HG02588 (cell line): ENCODE measurements around the gene RYR1.
"Not testable (repeated sequence)": the region's sequence is repeated elsewhere in the genome, so short reads cannot be mapped to it uniquely, and the experiment has no call there.

Experiments
- ATAC-seq: cut with Tn5 transposase; IDR thresholded peaks from one replicate; pipeline ENCODE4 v1.9.1; 2021; ENCODE audit warnings: mild to moderate bottlenecking, moderate library complexity; ENCODE audit not compliant: unreplicated experiment

The RYR1 gene

DNA sequence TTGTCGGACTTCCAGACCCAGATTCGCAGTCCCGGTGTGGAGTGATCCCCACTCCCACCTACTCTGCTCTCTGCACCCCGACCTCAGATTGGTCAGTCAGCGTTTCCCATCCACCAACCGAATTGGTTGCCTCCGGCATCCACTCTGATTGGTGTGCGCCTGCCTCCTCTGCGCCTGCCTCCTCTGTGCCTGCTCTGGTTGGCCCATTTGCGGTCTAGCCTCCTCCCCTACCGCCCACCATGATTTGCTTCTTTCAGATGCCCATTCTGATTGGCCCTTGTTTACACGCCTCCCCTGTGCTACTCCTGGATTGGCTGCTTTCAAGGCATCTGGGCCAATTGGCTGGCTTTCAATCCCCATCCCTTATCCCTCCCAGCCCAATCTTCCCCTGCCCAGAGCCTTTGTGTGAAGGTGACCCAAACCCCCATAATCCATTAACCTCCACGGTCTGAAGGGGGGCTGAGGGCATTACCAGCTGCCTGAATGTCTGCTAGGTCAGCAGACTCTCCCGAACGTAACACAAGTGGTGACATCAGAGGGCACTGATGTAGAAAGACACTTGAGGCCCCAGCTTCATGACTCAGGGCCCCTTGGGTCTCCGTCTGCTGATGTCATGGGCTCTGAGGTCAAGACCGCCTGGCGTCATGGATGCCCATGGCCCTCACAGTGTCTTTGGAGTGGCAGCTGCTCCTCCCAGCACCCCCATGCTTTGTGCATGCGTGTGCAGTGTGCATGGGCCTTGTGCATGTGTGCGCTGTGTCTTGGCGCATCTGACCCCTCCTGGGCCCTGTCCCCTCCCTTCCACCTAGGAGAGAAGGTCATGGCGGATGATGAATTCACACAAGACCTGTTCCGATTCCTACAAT is 103.8 kb downstream of the RYR1 start:
- ATAC-seq: no peak

DNA sequence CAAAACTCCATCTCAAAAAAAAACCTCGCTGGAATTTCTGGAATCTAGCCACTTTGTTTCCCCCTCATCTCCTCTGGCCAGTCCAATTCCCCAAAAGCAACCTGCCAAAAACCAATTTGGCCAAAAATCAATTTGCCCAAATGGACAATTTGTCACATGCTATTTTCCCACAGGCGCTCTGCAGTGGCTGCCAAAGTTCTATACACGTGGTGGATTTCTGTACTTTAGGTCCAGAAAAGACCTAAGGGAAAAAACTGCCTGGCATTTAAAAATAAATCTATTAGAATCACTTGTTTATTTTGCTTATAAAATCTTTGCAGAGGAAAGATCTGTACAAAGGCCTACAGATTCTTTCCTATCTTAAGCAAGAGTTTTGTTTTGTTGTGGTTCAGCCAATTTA is 104.9 kb downstream of the RYR1 start:
- ATAC-seq: no peak

DNA sequence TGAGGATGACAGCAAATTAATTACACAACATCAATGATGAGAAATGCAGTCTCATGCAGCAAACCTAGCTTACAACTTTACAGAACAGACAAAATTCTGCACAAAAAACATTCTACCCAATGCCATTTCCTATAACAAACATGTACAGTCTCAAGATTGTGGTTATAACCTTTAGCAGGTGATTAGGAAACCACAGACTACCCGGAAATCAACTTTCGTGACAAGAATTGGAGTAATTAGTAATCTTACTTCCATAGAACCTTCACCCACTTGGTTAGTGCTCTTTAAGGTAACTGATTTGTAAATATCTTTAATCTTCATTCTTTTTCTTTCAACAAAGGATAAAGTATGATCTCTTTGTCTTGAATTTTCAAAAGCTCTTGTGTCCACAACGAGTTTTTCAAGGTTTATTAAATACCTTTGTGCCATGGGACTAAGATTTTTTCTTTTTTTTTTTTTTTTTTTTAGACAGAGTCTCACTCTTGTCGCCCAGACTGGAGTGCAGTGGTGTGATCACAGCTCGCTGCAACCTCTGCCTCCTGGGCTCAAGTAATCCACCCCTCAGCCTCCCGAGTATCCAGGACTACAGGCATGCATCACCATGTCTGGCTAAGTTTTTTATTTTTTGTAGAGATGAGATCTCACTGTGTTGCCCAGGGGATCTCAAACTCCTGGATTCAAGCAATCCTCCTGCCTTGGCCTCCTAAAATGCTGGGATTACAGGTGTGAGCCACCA is 105.5 kb downstream of the RYR1 start:
- ATAC-seq: no peak

DNA sequence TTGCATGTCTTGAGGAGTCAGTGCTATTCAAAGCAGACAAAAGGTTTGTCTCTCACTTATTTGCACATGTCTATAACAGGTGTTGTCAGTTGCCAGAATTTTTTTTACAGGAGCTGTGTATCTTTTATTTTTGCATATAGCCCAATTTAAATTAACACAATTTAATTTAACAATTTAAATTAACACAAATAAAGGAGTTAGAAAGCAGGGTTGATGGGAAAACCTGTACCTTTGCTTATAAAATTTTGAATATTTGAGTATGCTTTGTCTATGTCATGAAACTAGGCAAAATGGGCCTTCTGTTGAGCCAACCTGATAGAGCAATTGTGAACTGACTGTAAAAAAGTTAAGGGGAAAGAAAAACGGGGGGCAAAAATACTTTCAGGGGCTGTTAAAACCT is 106.3 kb downstream of the RYR1 start:
- ATAC-seq: no peak

DNA sequence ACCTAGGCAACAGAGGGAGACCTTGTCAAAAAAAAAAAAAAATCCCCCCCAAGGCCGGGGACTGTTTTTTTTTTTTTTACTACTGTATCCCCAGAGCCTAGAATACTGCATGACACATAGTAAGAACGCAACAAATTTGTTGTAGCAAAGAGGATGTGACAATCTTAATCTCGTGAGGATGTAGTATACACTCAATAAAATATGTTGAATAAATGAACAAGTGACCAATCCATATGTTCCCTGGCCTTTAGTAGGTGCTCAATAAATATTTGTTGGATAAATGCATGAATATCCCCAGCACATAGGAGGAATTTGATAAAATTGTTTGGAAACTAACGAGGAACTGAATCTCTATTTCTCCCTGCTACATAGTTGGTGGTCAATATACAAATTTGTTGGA is 108.5 kb downstream of the RYR1 start:
- ATAC-seq: no peak

DNA sequence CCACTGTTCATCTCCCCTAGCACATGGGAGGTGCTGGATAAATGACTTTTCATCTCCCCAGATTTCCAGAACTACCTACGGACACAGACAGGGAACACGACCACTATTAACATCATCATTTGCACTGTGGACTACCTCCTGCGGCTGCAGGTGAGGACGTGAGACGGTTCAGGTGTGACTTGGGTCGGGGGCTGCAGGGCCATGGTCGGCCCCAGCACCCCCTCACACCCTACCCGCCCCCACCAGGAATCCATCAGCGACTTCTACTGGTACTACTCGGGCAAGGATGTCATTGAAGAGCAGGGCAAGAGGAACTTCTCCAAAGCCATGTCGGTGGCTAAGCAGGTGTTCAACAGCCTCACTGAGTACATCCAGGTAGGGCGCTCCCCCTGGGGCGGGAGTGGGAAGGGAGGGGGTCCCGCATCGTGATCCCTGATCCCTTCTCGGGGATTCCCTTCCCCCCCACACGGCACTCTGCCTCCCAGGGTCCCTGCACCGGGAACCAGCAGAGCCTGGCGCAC is 109.9 kb downstream of the RYR1 start:
- ATAC-seq: no peak

DNA sequence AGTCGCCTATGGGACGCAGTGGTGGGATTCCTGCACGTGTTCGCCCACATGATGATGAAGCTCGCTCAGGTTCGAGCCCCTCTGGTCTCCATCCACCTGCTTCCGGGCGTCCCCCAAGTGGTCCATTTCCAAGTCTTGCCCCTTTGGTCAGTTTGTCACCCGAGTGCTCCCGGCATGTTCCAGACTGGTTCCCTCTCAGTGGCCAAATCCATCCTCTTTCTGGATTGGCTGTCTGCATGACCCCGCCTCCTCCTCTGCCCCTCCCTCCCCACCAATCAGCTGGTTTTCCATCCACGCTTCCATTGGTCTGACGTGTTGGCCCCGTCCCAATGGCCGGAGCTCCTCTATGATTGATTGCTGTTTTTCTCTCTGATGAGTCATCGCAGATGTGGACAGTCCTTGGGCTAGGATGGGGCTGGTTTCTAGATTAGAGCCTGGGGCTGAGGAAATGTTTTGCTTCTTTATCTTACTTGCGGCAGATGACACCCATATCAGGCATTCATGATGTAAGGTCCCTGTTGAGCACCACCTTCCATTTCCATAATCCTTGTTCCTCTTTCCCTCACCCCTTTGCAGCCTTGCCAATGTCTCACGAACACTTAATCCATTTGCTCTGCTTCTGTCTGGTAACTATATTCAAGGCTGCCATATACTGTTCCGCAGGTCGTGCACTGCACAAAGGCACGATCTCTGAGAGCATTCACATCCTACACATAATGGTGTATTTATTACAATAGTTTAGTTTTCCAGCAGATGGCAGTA is 110.5 kb downstream of the RYR1 start:
- ATAC-seq: peak; percentile 49

DNA sequence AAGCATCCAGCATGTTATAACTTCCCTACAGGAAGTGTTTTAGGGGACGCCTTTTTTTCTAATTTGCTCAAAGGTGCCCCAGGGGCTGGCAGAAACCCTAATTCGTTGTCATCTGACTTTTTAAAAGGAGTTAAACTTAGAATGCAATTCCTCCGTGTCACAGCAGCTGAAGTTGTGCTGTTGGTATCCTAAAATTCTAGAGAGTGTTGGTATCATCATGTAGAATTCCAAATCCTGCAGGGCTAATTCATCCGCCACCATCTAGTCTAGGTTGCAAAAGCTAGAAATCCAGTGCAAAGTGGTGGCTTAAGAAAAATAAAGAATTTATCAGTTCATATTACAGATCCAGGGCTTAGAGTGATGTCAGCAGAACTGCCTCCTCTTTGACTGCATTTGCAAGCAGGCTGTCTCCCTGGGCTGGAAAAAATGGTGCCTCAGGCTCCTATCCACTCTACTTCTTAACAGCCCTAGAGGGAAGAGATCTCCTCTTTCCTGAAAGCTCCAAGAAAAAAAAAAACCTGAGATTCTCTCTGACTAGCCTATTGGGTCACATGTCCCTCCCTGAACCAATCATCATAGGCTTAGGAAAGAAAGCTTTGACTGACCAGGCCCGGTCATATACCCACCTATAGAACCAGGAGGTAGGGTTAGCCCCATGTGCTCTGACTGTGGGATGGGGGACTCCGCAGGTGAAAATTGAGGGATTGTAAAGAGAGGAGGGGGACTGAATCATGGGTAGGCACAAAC is 111.3 kb downstream of the RYR1 start:
- ATAC-seq: no peak

DNA sequence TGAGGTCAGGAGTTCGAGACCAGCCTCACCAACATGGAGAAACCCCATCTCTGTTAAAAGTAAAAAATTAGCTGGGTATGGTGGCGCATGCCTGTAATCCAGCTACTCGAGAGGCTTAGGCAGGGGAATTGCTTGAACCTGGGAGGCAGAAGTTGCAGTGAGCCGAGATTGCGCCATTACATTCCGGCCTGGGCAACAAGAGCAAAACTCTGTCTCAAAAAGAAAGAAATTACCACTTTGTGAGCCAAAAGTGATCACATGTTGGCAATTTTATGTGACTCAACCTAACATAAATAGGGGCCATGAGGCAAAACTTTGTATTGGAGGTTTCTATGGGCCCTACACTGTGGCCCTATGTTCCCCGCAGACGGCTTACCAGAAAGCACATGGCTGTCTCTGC is 112.1 kb downstream of the RYR1 start:
- no peak for ATAC-seq

DNA sequence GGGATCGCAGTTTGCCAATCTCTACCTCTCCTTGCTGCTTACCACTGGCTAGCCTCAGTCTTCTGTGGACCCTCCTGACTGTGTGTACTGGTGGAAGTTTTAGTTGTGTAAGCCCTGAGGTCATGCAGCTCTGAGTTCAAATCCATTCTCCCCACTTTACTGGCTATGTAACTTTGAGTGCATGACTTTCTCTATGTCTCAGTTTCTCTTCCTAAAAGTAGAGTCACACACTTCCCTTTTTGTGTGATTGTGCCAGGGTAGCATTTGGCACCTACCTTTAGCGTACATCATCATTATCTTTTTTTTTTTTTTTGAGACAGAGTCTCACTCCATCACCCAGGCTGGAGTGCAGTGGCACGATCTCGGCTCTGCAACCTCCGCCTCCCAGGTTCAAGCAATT is 113.9 kb downstream of the RYR1 start:
- no peak for ATAC-seq

DNA sequence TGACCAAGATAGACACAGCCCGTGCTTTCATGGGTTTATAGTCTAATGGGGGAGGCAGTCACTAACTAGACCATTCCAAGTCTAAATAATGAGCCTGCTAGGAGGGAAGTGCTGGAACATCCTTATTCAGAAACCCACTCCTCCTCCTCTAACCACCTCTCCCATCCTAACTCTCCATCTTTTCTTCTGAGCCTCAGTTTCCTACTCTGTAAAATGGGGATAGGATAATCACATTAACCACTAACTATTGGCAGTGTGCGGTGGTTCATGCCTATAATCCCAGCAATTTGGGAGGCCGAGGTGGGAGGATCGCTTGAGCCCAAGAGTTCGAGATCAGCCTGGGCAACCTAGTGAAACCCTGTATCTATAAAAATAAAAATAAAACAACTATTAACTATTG is 115.6 kb downstream of the RYR1 start:
- no peak for ATAC-seq

DNA sequence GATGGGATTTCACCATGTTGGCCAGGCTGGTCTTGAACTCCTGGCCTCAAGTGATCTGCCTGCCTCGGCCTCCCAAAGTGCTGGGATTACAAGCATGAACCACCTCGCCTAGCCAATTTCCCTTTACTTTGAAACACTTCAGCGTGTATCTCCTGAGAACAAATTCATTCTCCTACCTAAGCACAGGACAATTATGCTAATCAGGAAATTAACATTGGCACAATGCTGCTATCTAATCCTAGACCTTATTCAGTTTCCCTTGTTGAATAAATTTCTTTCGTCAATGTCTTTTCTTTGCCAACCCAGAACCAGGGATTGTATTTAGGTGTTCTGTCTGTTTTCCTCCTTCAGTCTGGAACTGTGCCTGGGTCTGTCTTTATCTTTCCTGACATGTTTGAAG is 116.5 kb downstream of the RYR1 start:
- no peak for ATAC-seq

DNA sequence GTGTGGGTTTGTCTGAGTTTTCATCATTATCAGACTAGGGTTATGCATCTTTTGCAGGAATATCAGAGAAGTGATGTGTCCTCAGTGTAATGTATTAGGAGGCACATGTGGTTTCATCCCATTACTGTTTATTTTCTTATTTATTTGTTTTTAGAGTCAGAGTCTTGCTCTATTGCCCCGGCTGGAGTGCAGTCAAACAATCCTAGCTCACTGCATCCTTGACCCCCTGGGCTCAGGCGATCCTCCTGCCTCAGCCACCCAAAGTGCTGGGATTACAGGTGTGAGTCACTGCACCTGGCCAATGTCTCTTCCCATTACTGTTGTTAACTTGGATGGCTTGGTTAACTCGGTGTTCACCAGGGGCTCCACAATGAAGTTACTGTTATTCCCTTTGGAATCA is 116.9 kb downstream of the RYR1 start:
- no peak for ATAC-seq

DNA sequence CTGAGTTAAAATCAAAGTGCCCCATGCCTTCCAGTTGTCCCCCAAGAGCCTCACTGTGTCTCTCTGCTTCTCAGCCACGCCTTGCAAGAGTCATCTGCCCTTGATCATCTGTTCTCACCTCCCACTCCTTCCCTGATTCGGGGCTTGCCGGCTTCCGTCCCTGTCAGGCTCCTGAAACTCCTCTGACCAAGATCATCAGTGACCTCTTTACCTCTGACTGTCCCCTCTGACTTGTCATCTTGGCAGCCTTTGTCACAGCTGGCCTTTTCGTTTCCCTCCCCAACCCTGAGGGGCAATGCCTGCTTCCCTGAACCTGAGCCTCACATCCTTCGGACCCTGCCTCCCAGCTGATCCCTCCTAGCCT is 117.9 kb downstream of the RYR1 start:
- peak; percentile 58 for ATAC-seq

DNA sequence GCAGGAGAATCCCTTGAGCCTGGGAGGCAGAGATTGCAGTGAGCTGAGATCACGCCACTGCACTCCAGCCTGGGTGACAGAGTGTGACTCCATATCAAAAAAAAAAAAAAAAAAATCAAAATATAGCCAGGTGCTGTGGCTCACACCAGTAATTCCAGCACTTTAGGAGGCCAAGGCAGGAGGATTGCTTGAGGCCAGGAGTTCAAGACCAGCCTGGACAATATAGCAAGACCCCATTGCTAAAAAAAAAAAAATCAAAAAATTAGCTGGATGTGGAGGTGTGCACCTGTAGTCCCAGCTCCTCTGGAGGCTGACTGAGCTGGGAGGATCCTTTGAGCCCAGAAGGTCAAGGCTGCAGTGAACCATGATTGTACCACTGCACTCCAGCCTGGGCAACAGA is 119.7 kb downstream of the RYR1 start:
- not testable (repeated sequence) for ATAC-seq

DNA sequence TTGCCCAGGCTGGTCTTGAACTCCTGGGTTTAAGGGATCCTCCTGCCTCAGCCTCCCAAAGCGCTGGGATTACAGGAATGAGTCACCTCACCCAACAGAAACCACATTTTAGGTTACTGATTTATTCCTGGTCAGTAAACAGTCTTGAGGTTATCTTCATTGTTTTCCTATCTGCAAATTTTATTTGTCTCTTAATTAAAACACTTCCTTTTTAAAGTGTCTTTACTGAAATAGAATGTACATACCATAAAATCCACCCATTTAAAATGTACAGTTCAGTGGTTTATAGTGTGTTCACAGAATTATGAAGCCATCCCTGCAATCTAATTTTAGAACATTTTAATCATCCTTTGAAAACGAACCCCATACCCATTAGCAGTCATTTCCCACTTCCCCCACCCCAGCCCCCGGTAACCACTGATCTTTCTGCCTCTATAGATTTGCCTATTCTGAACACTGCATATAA is 121.2 kb downstream of the RYR1 start:
- no peak for ATAC-seq

DNA sequence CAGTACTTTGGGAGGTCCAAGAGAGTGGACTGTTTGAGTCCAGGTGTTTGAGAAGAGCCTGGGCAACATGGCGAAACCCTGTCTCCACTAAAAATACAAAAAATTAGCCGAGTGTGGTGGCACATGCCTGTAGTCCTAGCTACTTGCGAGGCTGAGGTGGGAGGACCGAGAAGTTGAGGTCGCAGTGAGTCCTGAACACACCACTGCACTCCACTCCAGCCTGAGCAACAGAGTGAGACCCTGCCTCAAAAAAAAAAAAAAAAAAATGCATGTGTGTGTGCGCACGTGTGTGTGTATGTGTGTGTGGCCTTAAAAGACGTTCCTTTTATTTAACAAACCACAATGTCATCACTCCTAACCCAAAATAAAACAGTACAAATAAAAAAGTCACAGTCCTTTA is 121.7 kb downstream of the RYR1 start:
- ATAC-seq: no peak

DNA sequence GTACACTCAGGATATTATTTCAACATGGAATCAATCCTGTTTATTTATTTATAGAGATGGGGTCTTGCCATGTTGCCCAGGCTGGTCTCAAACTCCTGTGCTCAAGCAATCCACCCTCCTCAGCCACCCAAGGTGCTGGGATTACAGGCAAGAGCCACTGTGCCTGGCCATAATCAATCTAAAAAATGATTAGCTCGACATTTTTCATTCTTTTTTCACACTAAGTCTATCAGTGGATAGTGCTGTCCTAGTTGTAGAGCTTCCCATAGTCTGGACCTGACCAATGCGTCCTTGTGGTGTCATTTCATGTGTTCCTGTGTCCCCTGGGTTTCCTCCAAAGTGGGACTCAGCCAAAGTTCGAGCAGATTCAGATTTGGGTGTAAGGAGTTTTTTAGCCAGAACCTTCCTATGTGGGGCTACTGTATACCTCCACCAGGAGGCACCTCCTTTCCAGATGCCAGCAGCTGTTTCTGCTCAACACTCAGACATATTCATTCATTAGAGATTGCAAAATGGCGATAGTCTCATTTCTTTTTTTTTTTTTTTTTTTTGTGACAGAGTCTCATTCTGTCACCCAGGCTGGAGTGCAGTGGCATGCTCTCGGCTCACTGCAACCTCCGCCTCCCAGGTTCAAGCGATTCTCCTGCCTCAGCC is 123.2 kb downstream of the RYR1 start:
- no peak for ATAC-seq

DNA sequence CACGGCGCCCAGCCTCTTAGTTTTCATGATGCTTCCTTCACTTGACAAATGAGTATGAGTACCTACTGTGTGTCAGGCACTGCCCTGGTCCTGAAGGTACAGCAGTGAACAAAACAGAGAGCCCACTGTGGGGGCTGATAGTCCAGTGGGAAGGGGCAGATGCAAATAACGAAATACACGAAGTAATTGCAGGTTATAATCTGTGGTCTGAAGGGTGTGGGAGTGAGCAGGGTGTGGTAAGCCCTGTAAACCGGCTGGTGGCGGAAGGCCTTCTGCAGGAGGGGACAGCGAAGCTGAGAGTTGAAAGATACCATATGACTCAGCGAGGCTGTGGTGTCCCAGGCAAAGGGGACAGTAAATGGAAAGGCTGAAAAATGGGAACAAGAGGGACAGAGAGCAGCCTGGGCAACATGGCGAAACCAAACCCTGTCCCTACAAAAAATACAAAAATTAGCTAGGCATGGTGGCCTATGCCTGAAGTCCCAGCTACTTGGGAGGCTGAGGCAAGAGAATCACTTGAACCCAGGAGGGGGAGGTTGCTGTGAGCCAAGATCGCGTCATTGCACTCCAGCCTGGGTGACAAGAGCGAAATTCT is 123.8 kb downstream of the RYR1 start:
- ATAC-seq: no peak

DNA sequence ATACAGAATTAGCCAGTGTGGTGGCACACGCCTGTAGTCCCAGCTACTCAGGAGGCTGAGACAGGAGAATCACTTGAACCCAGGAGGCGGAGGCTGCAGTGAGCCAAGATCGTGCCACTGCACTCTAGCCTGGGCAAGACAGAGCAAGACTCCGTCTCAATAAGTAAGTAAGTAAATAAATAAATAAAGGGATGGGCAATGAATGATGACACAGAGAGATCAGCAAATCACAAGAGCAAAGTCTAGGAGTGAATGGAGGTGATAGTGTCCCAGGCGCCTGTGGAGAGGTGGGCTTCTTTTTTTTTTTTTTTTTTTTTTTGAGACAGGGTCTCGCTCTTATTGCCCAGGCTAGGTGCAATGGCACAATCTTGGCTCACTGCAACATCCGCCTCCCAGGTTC is 125.4 kb downstream of the RYR1 start:
- not testable (repeated sequence) for ATAC-seq
